ENCODE measurements around the gene DYNC2H1. TPM values are rescaled to one million over a fixed set of nuclear protein-coding genes. Genes with fewer than 3 reads are reported as not detected.
A peak's percentile ranks its signal among the peaks of the same experiment; 100 is the strongest.

Gene DYNC2H1
- total and polyA plus RNA-seq, 10 donors, result 3.1 to 18.3 (median 10.6) TPM

GRCh38 chr11:103326070-103326794 is 217.0 kb downstream of the DYNC2H1 start:
- TF ChIP-seq CTCF (IDR thresholded peaks at IDR 0.05 in 8 of 11, conservative IDR thresholded peaks at IDR 0.05 in 3 of 11) (peak in 9 of 11 experiments; percentile 20 to 65 (median 47)), POLR2AphosphoS5 (IDR thresholded peaks at IDR 0.05) (peak in 1 of 3 donors; percentile 30), POLR2A (IDR thresholded peaks at IDR 0.05) (no peak)
- Histone ChIP-seq H3K27me3 (replicated peaks in 1 of 7) (no peaks in the 10 kb centered on the region), H3K4me1 (peaks cover 0 to 16% (median 6%) of the 10 kb centered on the region in 6 donors), H3K9me3 (no peaks in the 10 kb centered on the region), H3K27ac (peak overlapping the region in 2 of 8 donors; percentile 28 to 34), H3K36me3 (no peaks in the 10 kb centered on the region), H3K4me3 (no peak overlapping the region)
- intact Hi-C loops (cut with DNase I; ENCODE audit: low total_unique reads), result no loop called here
- WGBS, 5 donors, result 65 to 73% (median 68%) methylated on average over 22 to 25 of the region's 25 CpGs
- peak; percentile 75 for DNase-seq

- no peak for DNase-seq
- TF ChIP-seq CTCF (IDR thresholded peaks at IDR 0.05 in 8 of 11, conservative IDR thresholded peaks at IDR 0.05 in 3 of 11) (no peak), POLR2AphosphoS5 (IDR thresholded peaks at IDR 0.05) (no peak)
- no peaks in the 10 kb centered on the region for H3K36me3 ChIP-seq
- no peak overlapping the region for H3K4me3 ChIP-seq
- H3K27ac ChIP-seq, result no peak overlapping the region
- intact Hi-C loops (cut with DNase I; ENCODE audit: low total_unique reads), result no loop called here
- no peaks in the 10 kb centered on the region for H3K9me3 ChIP-seq
- H3K27me3 ChIP-seq (replicated peaks in 1 of 7), result no peaks in the 10 kb centered on the region
- 83 to 90% (median 87%) methylated on average over 5 of the region's 5 CpGs for WGBS, 5 donors
- peaks cover 0 to 16% (median 6%) of the 10 kb centered on the region in 6 donors for H3K4me1 ChIP-seq
Observed at GRCh38 chr11:103327721-103328120, 218.5 kb downstream of the DYNC2H1 start.

GRCh38 chr11:103332409-103332808 is 223.2 kb downstream of the DYNC2H1 start:
- WGBS, 5 donors, result 53 to 69% (median 67%) methylated on average over 6 of the region's 6 CpGs
- no peaks in the 10 kb centered on the region for H3K9me3 ChIP-seq
- no peaks in the 10 kb centered on the region for H3K4me1 ChIP-seq
- H3K36me3 ChIP-seq, result no peaks in the 10 kb centered on the region
- no peaks in the 10 kb centered on the region for H3K27me3 ChIP-seq (replicated peaks in 1 of 7)
- TF ChIP-seq POLR2A (IDR thresholded peaks at IDR 0.05) (no peak), CTCF (IDR thresholded peaks at IDR 0.05 in 8 of 11, conservative IDR thresholded peaks at IDR 0.05 in 3 of 11) (no peak), POLR2AphosphoS5 (IDR thresholded peaks at IDR 0.05) (no peak)
- intact Hi-C loops (cut with DNase I; ENCODE audit: low total_unique reads), result no loop called here
- H3K27ac ChIP-seq, result no peak overlapping the region
- DNase-seq, result no peak
- no peak overlapping the region for H3K4me3 ChIP-seq

- H3K36me3 ChIP-seq, result no peaks in the 10 kb centered on the region
- no peak overlapping the region for H3K4me3 ChIP-seq
- no peaks in the 10 kb centered on the region for H3K4me1 ChIP-seq
- intact Hi-C loops (cut with DNase I; ENCODE audit: low total_unique reads), result no loop called here
- 60 to 89% (median 76%) methylated on average over 2 of the region's 2 CpGs for WGBS, 5 donors
- H3K9me3 ChIP-seq, result no peaks in the 10 kb centered on the region
- no peaks in the 10 kb centered on the region for H3K27me3 ChIP-seq (replicated peaks in 1 of 7)
- no peak for TF ChIP-seq CTCF (IDR thresholded peaks at IDR 0.05 in 8 of 11, conservative IDR thresholded peaks at IDR 0.05 in 3 of 11)
- no peak for TF ChIP-seq POLR2AphosphoS5 (IDR thresholded peaks at IDR 0.05)
- TF ChIP-seq POLR2A (IDR thresholded peaks at IDR 0.05), result no peak
- no peak overlapping the region for H3K27ac ChIP-seq
- DNase-seq, result no peak
Observed at GRCh38 chr11:103338621-103339484, 229.6 kb downstream of the DYNC2H1 start.

Measured in spleen (tissue), 11 donors.